ENCODE results near the gene MSI2. TPM values are rescaled to one million over a fixed set of nuclear protein-coding genes. Genes with fewer than 3 reads are reported as not detected.
A peak's percentile ranks its signal among the peaks of the same experiment; 100 is the strongest.

MSI2 gene
- total and polyA plus RNA-seq, 9 of the 15 experiments (the other 6 are each of a cell fraction or from before 2014, with no cell fraction given), result 4.6 to 61.8 (median 42.4) TPM

GRCh38 chr17:57379237-57379894 lies 123.0 kb downstream of the MSI2 start (continued):
- TF ChIP-seq AFF1 (IDR thresholded peaks at IDR 0.05; ENCODE audit: low read depth in 1 of 2, partially characterized antibody in 2 of 2) (peak in 1 of 2 experiments; percentile 66), BCL6 (CRISPR knock-in tag; IDR thresholded peaks at IDR 0.05) (no peak), JUN (IDR thresholded peaks at IDR 0.05; ENCODE audit: borderline replicate concordance, low read depth, low read length) (no peak), JUN (CRISPR knock-in tag; IDR thresholded peaks at IDR 0.05; ENCODE audit: borderline replicate concordance) (no peak), NBN (IDR thresholded peaks at IDR 0.05; ENCODE audit: low read depth) (peak; percentile 89), E2F3 (CRISPR knock-in tag; IDR thresholded peaks at IDR 0.05) (no peak), ZNF184 (CRISPR knock-in tag; IDR thresholded peaks at IDR 0.05) (no peak), GTF2A2 (tag; IDR thresholded peaks at IDR 0.05) (no peak), KDM4B (IDR thresholded peaks at IDR 0.05; ENCODE audit: borderline replicate concordance in 2 of 2, low read depth in 1 of 2) (no peak), ZMIZ1 (IDR thresholded peaks at IDR 0.05; ENCODE audit: low read depth in 2 of 2, low read length in 2 of 2) (peak in 1 of 2 experiments; percentile 86; a peak in 2 of 4 replicates), CUX1 (CRISPR knock-in tag; IDR thresholded peaks at IDR 0.05) (peak; percentile 64; the same call in 1 of the 2 replicates), BCOR (IDR thresholded peaks at IDR 0.05) (peak; percentile 72), EHMT2 (IDR thresholded peaks at IDR 0.05) (0 out of 2 replicates have a peak, but pooled peaks have one; percentile 14), ZNF133 (CRISPR knock-in tag; IDR thresholded peaks at IDR 0.05) (no peak), PHF21A (IDR thresholded peaks at IDR 0.05; ENCODE audit: borderline replicate concordance, low read depth) (peak; percentile 81; the same call in 1 of the 2 replicates), RNF2 (IDR thresholded peaks at IDR 0.05) (peak; percentile 97)

All from K562 (cell line).